Tibial nerve (tissue), 4 donors: ENCODE measurements around the gene CHD6. TPM values are rescaled to one million over a fixed set of nuclear protein-coding genes. Genes with fewer than 3 reads are reported as not detected.

Experiments
- DNase-seq, 2 donors: peaks; one replicate each; pipeline ENCODE4 v3.0.0-alpha.2; 2019; ENCODE audit warnings: low spot score in 2 of 2
- H3K27ac ChIP-seq, 4 donors: fragments of 200-600 bp; sonication (generic) in 3 of 4; one replicate each; pipeline ENCODE4 v1.5.1; 2017 to 2019; ENCODE audit warnings: mild to moderate bottlenecking in 1 of 4
- H3K27me3 ChIP-seq, 2 donors: fragments of 200-600 bp; sonication (generic) in 1 of 2; one replicate each; pipeline versions ENCODE4 v1.5.1 to v1.6.0; 2017 to 2019
- H3K36me3 ChIP-seq, 3 donors: fragments of 200-600 bp; sonication (generic); one replicate each; pipeline ENCODE4 v1.5.1; 2018 to 2019
- H3K4me1 ChIP-seq, 4 donors: fragments of 200-600 bp; sonication (generic) in 3 of 4; one replicate each; pipeline ENCODE4 v1.5.1; 2017 to 2019
- H3K4me3 ChIP-seq, 4 donors: fragments of 200-600 bp; sonication (generic) in 3 of 4; one replicate each; pipeline ENCODE4 v1.5.1; 2017 to 2019; ENCODE audit warnings: mild to moderate bottlenecking in 1 of 4, moderate library complexity in 1 of 4
- H3K9me3 ChIP-seq, 4 donors: fragments of 200-600 bp; sonication (generic) in 3 of 4; one replicate each; pipeline ENCODE4 v1.5.1; 2017 to 2019
- EP300 ChIP-seq, 2 donors: sonication (generic); formaldehyde crosslinking; IDR thresholded peaks; one replicate each; pipeline ENCODE4 v1.6.1; 2017; ENCODE audit warnings: antibody characterized with exemption in 2 of 2, mild to moderate bottlenecking in 1 of 2
- POLR2A ChIP-seq, 2 donors: fragments of 450-650 bp; IDR thresholded peaks; one replicate each; pipeline ENCODE4 v1.6.1; 2017; ENCODE audit warnings: antibody characterized with exemption in 2 of 2, mild to moderate bottlenecking in 2 of 2, moderate library complexity in 2 of 2
- WGBS, 2 donors: methylation state at CpG; one replicate each; pipeline ENCODE4 v1.1.5; 2018; 5-methylcytosine and 5-hydroxymethylcytosine counted together
- total RNA-seq, 4 donors: library from RNA; depleted of rRNA; stranded (reverse); fragments of >200 nt; gene quantifications; one replicate each; pipeline ENCODE4 v1.1.0, GENCODE V29; 2016
- TF ChIP-seq, protein P1 (sequence below), 5 experiments: fragments of 200-600 bp in 3 of 5; fragments of 450-650 bp in 2 of 5; sonication (generic) in 3 of 5; IDR thresholded peaks; one replicate each; pipeline ENCODE4 v1.5.1; 2016 to 2019; ENCODE audit warnings: antibody characterized with exemption in 5 of 5, mild to moderate bottlenecking in 3 of 5, moderate library complexity in 2 of 5

The CHD6 gene
- total RNA-seq, 4 donors from 2014 or later: 52.0 to 58.2 (median 54.9) TPM

DNA sequence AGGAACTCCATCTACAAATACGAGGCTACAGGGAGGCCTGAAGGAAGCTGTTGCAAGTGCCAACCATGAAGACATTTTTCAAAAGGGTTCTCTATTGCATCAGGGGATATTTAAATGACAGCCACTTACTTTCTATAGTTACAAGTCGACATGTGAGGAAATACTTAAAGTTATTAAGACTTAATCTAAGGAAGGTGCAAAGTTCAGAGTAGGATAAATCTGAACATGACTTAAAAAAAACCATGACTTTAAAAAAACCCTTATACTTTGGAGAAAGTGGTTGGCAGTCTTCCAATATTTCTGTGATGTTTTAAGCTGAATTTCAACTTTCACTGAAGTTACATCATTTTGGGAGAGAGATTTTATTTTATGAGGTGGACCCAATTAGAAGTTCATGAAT is 195.2 kb downstream of the CHD6 start:
- Histone ChIP-seq H3K27me3 (no peaks in the 10 kb centered on the region), H3K4me1 (no peaks in the 10 kb centered on the region), H3K4me3 (no peak overlapping the region), H3K27ac (no peak overlapping the region), H3K9me3 (no peaks in the 10 kb centered on the region), H3K36me3 (peaks cover 5 to 85% (median 16%) of the 10 kb centered on the region in 3 donors)
- TF ChIP-seq POLR2A (IDR thresholded peaks at IDR 0.05) (no peak), EP300 (IDR thresholded peaks at IDR 0.05) (no peak)
- TF ChIP-seq, protein P1, sequence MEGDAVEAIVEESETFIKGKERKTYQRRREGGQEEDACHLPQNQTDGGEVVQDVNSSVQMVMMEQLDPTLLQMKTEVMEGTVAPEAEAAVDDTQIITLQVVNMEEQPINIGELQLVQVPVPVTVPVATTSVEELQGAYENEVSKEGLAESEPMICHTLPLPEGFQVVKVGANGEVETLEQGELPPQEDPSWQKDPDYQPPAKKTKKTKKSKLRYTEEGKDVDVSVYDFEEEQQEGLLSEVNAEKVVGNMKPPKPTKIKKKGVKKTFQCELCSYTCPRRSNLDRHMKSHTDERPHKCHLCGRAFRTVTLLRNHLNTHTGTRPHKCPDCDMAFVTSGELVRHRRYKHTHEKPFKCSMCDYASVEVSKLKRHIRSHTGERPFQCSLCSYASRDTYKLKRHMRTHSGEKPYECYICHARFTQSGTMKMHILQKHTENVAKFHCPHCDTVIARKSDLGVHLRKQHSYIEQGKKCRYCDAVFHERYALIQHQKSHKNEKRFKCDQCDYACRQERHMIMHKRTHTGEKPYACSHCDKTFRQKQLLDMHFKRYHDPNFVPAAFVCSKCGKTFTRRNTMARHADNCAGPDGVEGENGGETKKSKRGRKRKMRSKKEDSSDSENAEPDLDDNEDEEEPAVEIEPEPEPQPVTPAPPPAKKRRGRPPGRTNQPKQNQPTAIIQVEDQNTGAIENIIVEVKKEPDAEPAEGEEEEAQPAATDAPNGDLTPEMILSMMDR (IDR thresholded peaks at IDR 0.05): no peak
- DNase-seq: no peak
- WGBS, 2 donors: 70 to 73% methylated on average over 2 of the region's 2 CpGs

DNA sequence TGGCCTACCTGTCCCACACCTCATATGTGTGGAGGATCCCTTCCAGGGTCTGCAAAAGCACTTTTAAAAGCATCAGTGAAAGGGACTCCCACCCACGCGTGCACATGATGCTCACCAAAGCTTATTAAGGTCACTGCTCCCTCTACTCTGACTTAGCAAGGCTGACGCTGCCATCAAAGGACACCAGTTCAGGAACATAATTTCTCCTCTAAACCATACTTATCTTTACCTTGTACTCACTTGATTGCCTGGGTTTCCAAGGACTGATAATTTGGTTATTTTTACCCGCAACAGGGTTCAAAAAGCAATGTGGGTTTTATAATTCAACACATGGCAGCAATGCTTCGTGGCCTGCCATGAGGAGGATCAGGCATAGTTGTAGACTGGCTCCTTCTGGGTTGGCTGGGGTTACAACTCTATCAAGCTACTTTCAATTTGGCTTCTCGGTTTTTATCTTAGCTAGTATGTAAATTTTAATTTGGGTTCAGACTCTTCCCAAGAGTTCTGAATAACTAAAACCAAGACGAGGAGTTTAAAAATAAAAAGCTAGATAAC is 199.4 kb downstream of the CHD6 start:
- no peak for TF ChIP-seq EP300 (IDR thresholded peaks at IDR 0.05)
- TF ChIP-seq, protein P1 (IDR thresholded peaks at IDR 0.05): no peak
- TF ChIP-seq POLR2A (IDR thresholded peaks at IDR 0.05): no peak
- H3K27ac ChIP-seq: no peak overlapping the region
- no peaks in the 10 kb centered on the region for H3K9me3 ChIP-seq
- WGBS, 2 donors: 88 to 95% methylated on average over 7 of the region's 7 CpGs
- peaks cover 5 to 97% (median 27%) of the 10 kb centered on the region in 3 donors for H3K36me3 ChIP-seq
- no peak overlapping the region for H3K4me3 ChIP-seq
- no peak for DNase-seq
- H3K4me1 ChIP-seq: no peaks in the 10 kb centered on the region
- no peaks in the 10 kb centered on the region for H3K27me3 ChIP-seq

DNA sequence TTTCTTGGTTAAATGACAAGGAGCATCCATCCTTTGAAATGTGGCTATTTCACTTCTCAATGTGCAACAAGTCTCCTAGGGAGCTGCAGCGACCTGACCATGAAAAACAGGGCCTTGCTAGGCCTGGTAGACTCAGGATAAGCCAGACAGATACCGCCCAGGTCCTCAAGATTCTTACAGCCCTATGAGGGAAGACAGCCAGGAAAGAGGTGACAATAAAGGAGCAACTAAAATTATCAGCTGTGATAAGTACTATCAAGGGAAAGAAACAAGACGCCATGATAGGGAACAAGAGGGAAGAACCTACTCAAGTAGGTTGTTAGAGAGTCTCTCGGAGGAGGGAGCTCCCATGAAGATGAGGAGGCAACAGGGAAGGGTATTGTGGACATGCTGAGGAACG is 200.1 kb downstream of the CHD6 start:
- H3K36me3 ChIP-seq: peaks cover 5 to 97% (median 27%) of the 10 kb centered on the region in 3 donors
- DNase-seq: no peak
- H3K4me3 ChIP-seq: no peak overlapping the region
- no peak overlapping the region for H3K27ac ChIP-seq
- no peaks in the 10 kb centered on the region for H3K4me1 ChIP-seq
- 84% methylated on average over 5 of the region's 5 CpGs for WGBS, 2 donors
- TF ChIP-seq EP300 (IDR thresholded peaks at IDR 0.05) (no peak), POLR2A (IDR thresholded peaks at IDR 0.05) (no peak)
- TF ChIP-seq, protein P1 (IDR thresholded peaks at IDR 0.05): no peak
- H3K9me3 ChIP-seq: no peaks in the 10 kb centered on the region
- no peaks in the 10 kb centered on the region for H3K27me3 ChIP-seq

DNA sequence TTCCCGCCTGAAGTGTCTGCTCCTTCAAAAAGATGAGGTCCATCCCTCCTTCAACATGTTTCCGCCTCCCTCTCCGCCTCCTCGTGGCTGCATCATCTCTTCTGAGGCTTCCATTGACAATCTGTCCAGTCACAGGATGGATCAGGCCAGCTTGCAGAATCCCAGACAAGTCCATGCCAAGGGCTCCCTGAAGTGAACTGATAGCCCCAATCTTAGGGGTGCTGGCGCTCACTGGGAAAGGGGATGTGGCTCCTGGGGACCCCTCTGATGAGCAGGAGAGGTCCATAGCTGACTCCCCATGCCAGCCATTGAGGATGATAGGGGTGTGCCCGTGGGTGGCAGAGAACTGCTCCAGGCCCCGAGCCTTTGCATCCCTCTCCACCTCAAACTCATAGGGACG is 203.0 kb downstream of the CHD6 start:
- H3K4me3 ChIP-seq: no peak overlapping the region
- no peak overlapping the region for H3K27ac ChIP-seq
- WGBS, 2 donors: 91 to 92% methylated on average over 8 of the region's 8 CpGs
- H3K27me3 ChIP-seq: no peaks in the 10 kb centered on the region
- no peak for DNase-seq
- TF ChIP-seq POLR2A (IDR thresholded peaks at IDR 0.05) (no peak), EP300 (IDR thresholded peaks at IDR 0.05) (no peak)
- TF ChIP-seq, protein P1 (IDR thresholded peaks at IDR 0.05): no peak
- H3K4me1 ChIP-seq: peaks cover 0 to 16% (median 0%) of the 10 kb centered on the region in 4 donors
- H3K9me3 ChIP-seq: no peaks in the 10 kb centered on the region
- peaks cover 0 to 93% (median 11%) of the 10 kb centered on the region in 3 donors for H3K36me3 ChIP-seq

DNA sequence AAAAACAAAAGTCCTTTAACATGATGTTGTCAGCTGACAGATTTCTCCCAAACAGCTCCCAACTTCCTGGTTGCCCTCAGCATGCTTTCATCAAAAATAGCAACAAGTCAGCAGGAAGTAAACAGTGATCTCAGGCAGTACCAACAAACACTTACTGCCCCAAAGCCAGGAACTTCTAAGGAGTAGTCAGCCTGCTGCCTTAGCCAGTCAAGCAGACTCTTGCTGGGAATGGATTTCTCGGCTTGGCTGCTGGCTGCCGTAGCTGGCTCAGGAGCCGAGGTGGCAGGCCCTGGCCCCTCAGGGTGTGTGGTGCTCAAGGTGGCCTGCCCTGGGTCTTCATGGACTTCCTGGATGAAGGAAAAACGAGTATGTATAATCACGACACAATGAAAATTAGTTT is 205.0 kb downstream of the CHD6 start:
- peaks cover 0 to 95% (median 11%) of the 10 kb centered on the region in 3 donors for H3K36me3 ChIP-seq
- H3K27ac ChIP-seq: no peak overlapping the region
- 82 to 93% methylated on average over 5 of the region's 5 CpGs for WGBS, 2 donors
- H3K9me3 ChIP-seq: no peaks in the 10 kb centered on the region
- H3K4me3 ChIP-seq: no peak overlapping the region
- H3K4me1 ChIP-seq: peaks cover 0 to 36% (median 4%) of the 10 kb centered on the region in 4 donors
- TF ChIP-seq, protein P1 (IDR thresholded peaks at IDR 0.05): no peak
- no peak for TF ChIP-seq EP300 (IDR thresholded peaks at IDR 0.05)
- no peak for TF ChIP-seq POLR2A (IDR thresholded peaks at IDR 0.05)
- no peaks in the 10 kb centered on the region for H3K27me3 ChIP-seq
- DNase-seq: no peak
